ENCODE data around the gene CEP112. TPM values are rescaled to one million over a fixed set of nuclear protein-coding genes. Genes with fewer than 3 reads are reported as not detected.

Gene CEP112
- total and polyA plus RNA-seq, 10 of the 15 experiments (the other 5 are each of a cell fraction or from before 2014, with no cell fraction given): 0.11 to 3.8 (median 0.32) TPM; not detected in 1

DNA sequence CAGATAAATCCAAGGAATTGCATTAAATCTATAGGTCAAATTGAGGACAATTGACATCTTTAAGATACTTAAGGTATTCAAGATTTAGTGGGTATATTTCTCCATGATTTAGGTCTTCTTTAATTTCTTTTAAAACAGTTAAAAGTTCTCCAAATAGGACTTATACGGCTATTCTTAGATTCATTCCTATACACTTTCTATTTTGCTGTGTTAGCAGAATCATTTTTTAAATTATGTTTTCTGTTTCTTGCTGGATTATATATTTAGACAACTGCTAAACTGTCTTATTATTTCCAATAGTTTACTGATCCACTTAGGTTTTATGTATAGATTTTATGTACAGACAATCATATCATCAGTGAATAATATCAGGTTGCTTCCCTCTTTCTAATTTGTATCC, 404.4 kb downstream of the CEP112 start:
- in situ Hi-C loops (cut with MboI): no loop called here
- H3K27me3 ChIP-seq (replicated peaks in 1 of 2; ENCODE audit: control insufficient read depth in 2 of 2, insufficient read depth in 2 of 2, low read length in 1 of 2): no peaks in the 10 kb centered on the region
- TF ChIP-seq, protein P1, sequence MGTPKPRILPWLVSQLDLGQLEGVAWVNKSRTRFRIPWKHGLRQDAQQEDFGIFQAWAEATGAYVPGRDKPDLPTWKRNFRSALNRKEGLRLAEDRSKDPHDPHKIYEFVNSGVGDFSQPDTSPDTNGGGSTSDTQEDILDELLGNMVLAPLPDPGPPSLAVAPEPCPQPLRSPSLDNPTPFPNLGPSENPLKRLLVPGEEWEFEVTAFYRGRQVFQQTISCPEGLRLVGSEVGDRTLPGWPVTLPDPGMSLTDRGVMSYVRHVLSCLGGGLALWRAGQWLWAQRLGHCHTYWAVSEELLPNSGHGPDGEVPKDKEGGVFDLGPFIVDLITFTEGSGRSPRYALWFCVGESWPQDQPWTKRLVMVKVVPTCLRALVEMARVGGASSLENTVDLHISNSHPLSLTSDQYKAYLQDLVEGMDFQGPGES (IDR thresholded peaks at IDR 0.05): no peak

DNA sequence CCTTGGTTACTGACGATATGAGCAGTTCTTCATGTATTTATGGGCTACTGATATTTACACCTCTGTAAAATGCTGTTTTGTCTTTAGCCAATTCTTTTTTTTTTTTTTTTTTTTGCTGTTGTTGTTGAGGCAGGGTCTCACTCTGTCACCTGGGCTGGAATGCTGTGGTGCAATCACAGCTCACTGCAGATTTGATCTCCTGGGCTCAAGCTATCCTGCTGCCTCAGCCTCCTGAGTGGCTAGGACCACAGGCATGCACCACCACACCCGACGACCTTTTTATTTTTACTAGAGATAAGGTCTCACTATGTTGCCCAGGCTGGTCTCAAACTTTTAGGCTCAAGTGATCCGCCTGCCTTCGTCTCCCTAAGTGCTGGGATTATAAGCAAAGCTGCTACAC, 405.5 kb downstream of the CEP112 start:
- no peak for FAIRE-seq

More for the DNA sequence above, 404.4 kb downstream of the CEP112 start:
- DNase-seq (ENCODE audit: low read depth, low spot score) (no peak), FAIRE-seq (no peak), ATAC-seq (no peak)
- Histone ChIP-seq H3K36me3 (ENCODE audit: control insufficient read depth in 2 of 2, insufficient read depth in 2 of 2, low read length in 1 of 2) (no peaks in the 10 kb centered on the region), H3K9ac (ENCODE audit: control insufficient read depth, insufficient read depth, low read length) (no peak overlapping the region), H3K4me2 (ENCODE audit: control insufficient read depth, insufficient read depth) (no peak overlapping the region), H2AFZ (ENCODE audit: control insufficient read depth, low read depth, low read length) (no peak overlapping the region), H3K79me2 (ENCODE audit: control insufficient read depth, insufficient read depth, low read length) (no peaks in the 10 kb centered on the region), H3K4me3 (no peak overlapping the region), H3K4me1 (ENCODE audit: control insufficient read depth, insufficient read depth, low read length) (no peaks in the 10 kb centered on the region), H4K20me1 (ENCODE audit: control insufficient read depth, insufficient read depth) (no peaks in the 10 kb centered on the region), H3K9me3 (replicated peaks; ENCODE audit: control insufficient read depth, insufficient read depth, low read length) (no peaks in the 10 kb centered on the region), H3K27ac (ENCODE audit: control insufficient read depth, insufficient read depth) (no peak overlapping the region)
- CTCF ChIA-PET: interaction anchor here (0.8 to 1.2 kb wide), 2 partner anchors 10 to 30 kb away, joined by 3 read pairs; no protein-coding TSS in a partner anchor
- WGBS (ENCODE audit: insufficient coverage, insufficient replicate concordance, low lambda C conversion rate, missing lambda C conversion rate): 46% methylated on average over 1 of the region's 1 CpG
- intact Hi-C loops (cut with micrococcal nuclease; ENCODE audit: unreplicated experiment): no loop called here
- BruUV-seq (replicated peaks): no TSS peak
- POLR2A ChIA-PET: no interaction called here
- RAD21 ChIA-PET (ENCODE audit: unreplicated experiment): no interaction called here
- SMC1A ChIA-PET (ENCODE audit: uncharacterized antibody, unreplicated experiment): interaction anchor here (2.4 kb wide), 1 partner anchor 10 kb away, joined by 9 read pairs; no protein-coding TSS in a partner anchor

More for the DNA sequence above, 405.5 kb downstream of the CEP112 start:
- Histone ChIP-seq H3K27me3 (replicated peaks in 1 of 2; ENCODE audit: control insufficient read depth in 2 of 2, insufficient read depth in 2 of 2, low read length in 1 of 2) (no peaks in the 10 kb centered on the region), H3K4me2 (ENCODE audit: control insufficient read depth, insufficient read depth) (no peak overlapping the region), H3K4me1 (ENCODE audit: control insufficient read depth, insufficient read depth, low read length) (no peaks in the 10 kb centered on the region), H2AFZ (ENCODE audit: control insufficient read depth, low read depth, low read length) (no peak overlapping the region), H3K79me2 (ENCODE audit: control insufficient read depth, insufficient read depth, low read length) (no peaks in the 10 kb centered on the region), H3K9ac (ENCODE audit: control insufficient read depth, insufficient read depth, low read length) (no peak overlapping the region), H3K36me3 (ENCODE audit: control insufficient read depth in 2 of 2, insufficient read depth in 2 of 2, low read length in 1 of 2) (no peaks in the 10 kb centered on the region), H3K4me3 (no peak overlapping the region), H3K27ac (ENCODE audit: control insufficient read depth, insufficient read depth) (no peak overlapping the region), H3K9me3 (replicated peaks; ENCODE audit: control insufficient read depth, insufficient read depth, low read length) (no peaks in the 10 kb centered on the region), H4K20me1 (ENCODE audit: control insufficient read depth, insufficient read depth) (no peaks in the 10 kb centered on the region)
- SMC1A ChIA-PET (ENCODE audit: uncharacterized antibody, unreplicated experiment): interaction anchor here (1.5 to 2.4 kb wide), 2 partner anchors 9 to 11 kb away, joined by 3 to 9 read pairs; no protein-coding TSS in a partner anchor
- POLR2A ChIA-PET: no interaction called here
- ATAC-seq: no peak
- WGBS (ENCODE audit: insufficient coverage, insufficient replicate concordance, low lambda C conversion rate, missing lambda C conversion rate): 15% methylated on average over 5 of the region's 5 CpGs
- DNase-seq (ENCODE audit: low read depth, low spot score): no peak
- CTCF ChIA-PET: no interaction called here
- RAD21 ChIA-PET (ENCODE audit: unreplicated experiment): interaction anchor here (0.6 kb wide), 1 partner anchor 82 kb away, joined by 3 read pairs; no protein-coding TSS in a partner anchor
- no peak for TF ChIP-seq BCL11A (IDR thresholded peaks at IDR 0.05; ENCODE audit: low read depth, low read length)
- intact Hi-C loops (cut with micrococcal nuclease; ENCODE audit: unreplicated experiment): no loop called here
- in situ Hi-C loops (cut with MboI): no loop called here
- no TSS peak for BruUV-seq (replicated peaks)

Measured in GM12878 (cell line).